ENCODE measurements around the gene SLC38A9. TPM values are rescaled to one million over a fixed set of nuclear protein-coding genes. Genes with fewer than 3 reads are reported as not detected.
A peak's percentile ranks its signal among the peaks of the same experiment; 100 is the strongest.

SLC38A9 gene
- total and polyA plus RNA-seq, 11 donors = 3.9 to 13.5 (median 6.9) TPM

GRCh38 chr5:55657443-55657842, 54.7 kb downstream of the SLC38A9 start:
- intact Hi-C loops (cut with DNase I) = no loop called here
- ATAC-seq = no peak

GRCh38 chr5:55650386-55650785, 61.7 kb downstream of the SLC38A9 start:
- Histone ChIP-seq H3K4me3 (no peak overlapping the region), H3K27me3 (no peaks in the 10 kb centered on the region), H3K4me1 (peaks cover 0 to under 1% (median 0%) of the 10 kb centered on the region in 12 donors), H3K36me3 (peaks cover 0 to 40% (median 18%) of the 10 kb centered on the region in 9 donors), H3K9me3 (no peaks in the 10 kb centered on the region), H3K27ac (no peak overlapping the region)
- TF ChIP-seq CTCF (IDR thresholded peaks at IDR 0.05) = no peak
- TF ChIP-seq POLR2A (IDR thresholded peaks at IDR 0.05) = no peak
- DNase-seq = no peak
- no peak for ATAC-seq
- intact Hi-C loops (cut with DNase I) = no loop called here
- 46 to 56% (median 52%) methylated on average over 3 of the region's 3 CpGs for WGBS, 4 donors

More at GRCh38 chr5:55657443-55657842, 54.7 kb downstream of the SLC38A9 start:
- Histone ChIP-seq H3K4me3 (no peak overlapping the region), H3K4me1 (no peaks in the 10 kb centered on the region), H3K9me3 (no peaks in the 10 kb centered on the region), H3K36me3 (peaks cover 0 to 35% (median 16%) of the 10 kb centered on the region in 9 donors), H3K27me3 (no peaks in the 10 kb centered on the region), H3K27ac (no peak overlapping the region)
- TF ChIP-seq POLR2A (IDR thresholded peaks at IDR 0.05) (no peak), CTCF (IDR thresholded peaks at IDR 0.05) (no peak)
- DNase-seq = no peak
- WGBS, 4 donors = 81 to 87% (median 86%) methylated on average over 2 of the region's 2 CpGs

GRCh38 chr5:55649963-55650362, 62.2 kb downstream of the SLC38A9 start:
- Histone ChIP-seq H3K4me3 (no peak overlapping the region), H3K27ac (no peak overlapping the region), H3K9me3 (no peaks in the 10 kb centered on the region), H3K27me3 (no peaks in the 10 kb centered on the region), H3K4me1 (peaks cover 0 to 3% (median 0%) of the 10 kb centered on the region in 12 donors), H3K36me3 (peaks cover 0 to 40% (median 19%) of the 10 kb centered on the region in 9 donors)
- intact Hi-C loops (cut with DNase I) = no loop called here
- ATAC-seq (no peak), DNase-seq (no peak)
- TF ChIP-seq POLR2A (IDR thresholded peaks at IDR 0.05) (no peak), CTCF (IDR thresholded peaks at IDR 0.05) (no peak)

- no peak for DNase-seq
- intact Hi-C loops (cut with DNase I) = no loop called here
- 89 to 95% (median 94%) methylated on average over 3 of the region's 3 CpGs for WGBS, 4 donors
- H3K27ac ChIP-seq = peak overlapping the region in 1 of 12 donors; percentile 26
- H3K4me1 ChIP-seq = peaks cover 0 to 7% (median 0%) of the 10 kb centered on the region in 12 donors
- no peaks in the 10 kb centered on the region for H3K27me3 ChIP-seq
- no peak overlapping the region for H3K4me3 ChIP-seq
- TF ChIP-seq CTCF (IDR thresholded peaks at IDR 0.05) (no peak), POLR2A (IDR thresholded peaks at IDR 0.05) (no peak)
- H3K9me3 ChIP-seq = no peaks in the 10 kb centered on the region
- ATAC-seq = no peak
- peaks cover 0 to 33% (median 10%) of the 10 kb centered on the region in 9 donors for H3K36me3 ChIP-seq
Measured at GRCh38 chr5:55645304-55645703, 66.8 kb downstream of the SLC38A9 start.

Measured in heart left ventricle (tissue), 16 donors.